Measurements from ENCODE around the gene ZBTB16.

ZBTB16 gene

DNA sequence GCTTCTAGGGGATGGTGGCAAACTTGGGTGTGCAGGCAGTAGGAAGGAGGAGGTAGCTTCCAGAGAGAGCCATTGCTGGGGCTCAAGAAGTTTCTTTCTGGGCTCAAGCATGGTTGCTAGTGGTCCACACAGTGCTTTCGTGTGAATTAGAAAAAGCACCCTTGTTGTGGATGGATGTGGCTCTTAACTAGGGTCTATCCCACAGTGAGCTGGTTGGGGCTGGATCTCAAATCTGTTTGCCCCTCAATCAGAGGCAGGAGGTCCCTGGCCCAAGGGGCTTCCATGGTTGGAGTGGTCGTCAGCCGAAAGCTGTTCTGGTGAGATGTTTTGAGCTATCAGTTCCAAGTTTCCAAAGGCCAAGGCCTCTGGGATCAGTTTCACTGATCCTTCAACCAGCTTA is 35.0 kb downstream of the ZBTB16 start:
- Histone ChIP-seq H3K4me3 (replicated peaks; ENCODE audit: insufficient read depth, low read length) (no peak overlapping the region), H3K27me3 (ENCODE audit: insufficient read depth, poor library complexity, severe bottlenecking) (no peaks in the 10 kb centered on the region), H3K27ac (replicated peaks) (no peak overlapping the region)
- TF ChIP-seq POLR2AphosphoS5 (IDR thresholded peaks at IDR 0.05; ENCODE audit: low read depth) (no peak), SPI1 (IDR thresholded peaks at IDR 0.05; ENCODE audit: borderline replicate concordance, low read depth) (no peak), GABPA (IDR thresholded peaks at IDR 0.05; ENCODE audit: low read depth) (no peak)
- TF ChIP-seq, protein P1, sequence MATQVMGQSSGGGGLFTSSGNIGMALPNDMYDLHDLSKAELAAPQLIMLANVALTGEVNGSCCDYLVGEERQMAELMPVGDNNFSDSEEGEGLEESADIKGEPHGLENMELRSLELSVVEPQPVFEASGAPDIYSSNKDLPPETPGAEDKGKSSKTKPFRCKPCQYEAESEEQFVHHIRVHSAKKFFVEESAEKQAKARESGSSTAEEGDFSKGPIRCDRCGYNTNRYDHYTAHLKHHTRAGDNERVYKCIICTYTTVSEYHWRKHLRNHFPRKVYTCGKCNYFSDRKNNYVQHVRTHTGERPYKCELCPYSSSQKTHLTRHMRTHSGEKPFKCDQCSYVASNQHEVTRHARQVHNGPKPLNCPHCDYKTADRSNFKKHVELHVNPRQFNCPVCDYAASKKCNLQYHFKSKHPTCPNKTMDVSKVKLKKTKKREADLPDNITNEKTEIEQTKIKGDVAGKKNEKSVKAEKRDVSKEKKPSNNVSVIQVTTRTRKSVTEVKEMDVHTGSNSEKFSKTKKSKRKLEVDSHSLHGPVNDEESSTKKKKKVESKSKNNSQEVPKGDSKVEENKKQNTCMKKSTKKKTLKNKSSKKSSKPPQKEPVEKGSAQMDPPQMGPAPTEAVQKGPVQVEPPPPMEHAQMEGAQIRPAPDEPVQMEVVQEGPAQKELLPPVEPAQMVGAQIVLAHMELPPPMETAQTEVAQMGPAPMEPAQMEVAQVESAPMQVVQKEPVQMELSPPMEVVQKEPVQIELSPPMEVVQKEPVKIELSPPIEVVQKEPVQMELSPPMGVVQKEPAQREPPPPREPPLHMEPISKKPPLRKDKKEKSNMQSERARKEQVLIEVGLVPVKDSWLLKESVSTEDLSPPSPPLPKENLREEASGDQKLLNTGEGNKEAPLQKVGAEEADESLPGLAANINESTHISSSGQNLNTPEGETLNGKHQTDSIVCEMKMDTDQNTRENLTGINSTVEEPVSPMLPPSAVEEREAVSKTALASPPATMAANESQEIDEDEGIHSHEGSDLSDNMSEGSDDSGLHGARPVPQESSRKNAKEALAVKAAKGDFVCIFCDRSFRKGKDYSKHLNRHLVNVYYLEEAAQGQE (IDR thresholded peaks at IDR 0.05; ENCODE audit: insufficient replicate concordance, low read depth): no peak
- TF ChIP-seq, protein P2, sequence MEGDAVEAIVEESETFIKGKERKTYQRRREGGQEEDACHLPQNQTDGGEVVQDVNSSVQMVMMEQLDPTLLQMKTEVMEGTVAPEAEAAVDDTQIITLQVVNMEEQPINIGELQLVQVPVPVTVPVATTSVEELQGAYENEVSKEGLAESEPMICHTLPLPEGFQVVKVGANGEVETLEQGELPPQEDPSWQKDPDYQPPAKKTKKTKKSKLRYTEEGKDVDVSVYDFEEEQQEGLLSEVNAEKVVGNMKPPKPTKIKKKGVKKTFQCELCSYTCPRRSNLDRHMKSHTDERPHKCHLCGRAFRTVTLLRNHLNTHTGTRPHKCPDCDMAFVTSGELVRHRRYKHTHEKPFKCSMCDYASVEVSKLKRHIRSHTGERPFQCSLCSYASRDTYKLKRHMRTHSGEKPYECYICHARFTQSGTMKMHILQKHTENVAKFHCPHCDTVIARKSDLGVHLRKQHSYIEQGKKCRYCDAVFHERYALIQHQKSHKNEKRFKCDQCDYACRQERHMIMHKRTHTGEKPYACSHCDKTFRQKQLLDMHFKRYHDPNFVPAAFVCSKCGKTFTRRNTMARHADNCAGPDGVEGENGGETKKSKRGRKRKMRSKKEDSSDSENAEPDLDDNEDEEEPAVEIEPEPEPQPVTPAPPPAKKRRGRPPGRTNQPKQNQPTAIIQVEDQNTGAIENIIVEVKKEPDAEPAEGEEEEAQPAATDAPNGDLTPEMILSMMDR (IDR thresholded peaks at IDR 0.05; ENCODE audit: insufficient read depth, low read length): no peak
- no peak for DNase-seq (ENCODE audit: low read depth in 1 of 2, low spot score in 1 of 2)

DNA sequence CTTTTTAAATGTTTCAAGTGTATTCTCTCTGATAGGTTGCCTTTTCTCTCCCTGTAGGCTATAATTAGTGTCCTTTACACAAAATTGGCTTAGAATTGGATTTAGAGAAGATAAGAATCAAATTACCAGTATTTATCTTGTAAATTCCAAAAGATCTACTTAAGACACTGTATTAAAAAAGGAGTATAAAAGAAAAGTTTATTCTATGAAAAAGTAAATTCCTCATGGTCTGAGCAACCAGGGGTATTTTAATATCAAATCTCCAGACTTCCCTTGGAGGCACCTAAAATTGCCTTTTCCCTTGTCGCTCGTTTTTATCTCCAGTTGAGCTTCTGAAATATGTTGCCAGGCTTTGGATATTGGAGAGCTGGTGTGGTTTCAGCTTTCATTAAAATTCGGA is 36.4 kb downstream of the ZBTB16 start:
- Histone ChIP-seq H3K4me3 (replicated peaks; ENCODE audit: insufficient read depth, low read length) (no peak overlapping the region), H3K27ac (replicated peaks) (peak overlapping the region; percentile 36), H3K27me3 (ENCODE audit: insufficient read depth, poor library complexity, severe bottlenecking) (no peaks in the 10 kb centered on the region)
- no peak for DNase-seq (ENCODE audit: low read depth in 1 of 2, low spot score in 1 of 2)
- TF ChIP-seq POLR2AphosphoS5 (IDR thresholded peaks at IDR 0.05; ENCODE audit: low read depth) (no peak), GABPA (IDR thresholded peaks at IDR 0.05; ENCODE audit: low read depth) (no peak), SPI1 (IDR thresholded peaks at IDR 0.05; ENCODE audit: borderline replicate concordance, low read depth) (no peak)
- TF ChIP-seq, protein P1 (IDR thresholded peaks at IDR 0.05; ENCODE audit: insufficient replicate concordance, low read depth): no peak
- TF ChIP-seq, protein P2 (IDR thresholded peaks at IDR 0.05; ENCODE audit: insufficient read depth, low read length): no peak

GRCh38 chr11:114097832-114098231 is 38.3 kb downstream of the ZBTB16 start:
- TF ChIP-seq, protein P1 (IDR thresholded peaks at IDR 0.05; ENCODE audit: insufficient replicate concordance, low read depth): no peak
- no peak for TF ChIP-seq SPI1 (IDR thresholded peaks at IDR 0.05; ENCODE audit: borderline replicate concordance, low read depth)
- TF ChIP-seq, protein P2 (IDR thresholded peaks at IDR 0.05; ENCODE audit: insufficient read depth, low read length): no peak
- TF ChIP-seq POLR2AphosphoS5 (IDR thresholded peaks at IDR 0.05; ENCODE audit: low read depth): no peak
- TF ChIP-seq GABPA (IDR thresholded peaks at IDR 0.05; ENCODE audit: low read depth): no peak
- no peak for DNase-seq (ENCODE audit: low read depth in 1 of 2, low spot score in 1 of 2)
- peak overlapping the region; percentile 36 for H3K27ac ChIP-seq (replicated peaks)
- H3K4me3 ChIP-seq (replicated peaks; ENCODE audit: insufficient read depth, low read length): no peak overlapping the region
- H3K27me3 ChIP-seq (ENCODE audit: insufficient read depth, poor library complexity, severe bottlenecking): no peaks in the 10 kb centered on the region

Data from HL-60 (cell line).